ENCODE data around the gene RPL35.

- no peak for TF ChIP-seq POLR2A (IDR thresholded peaks at IDR 0.05)
- TF ChIP-seq CTCF (IDR thresholded peaks at IDR 0.05): no peak
- TF ChIP-seq POLR2AphosphoS5 (IDR thresholded peaks at IDR 0.05): no peak
Measured at GRCh38 chr9:124854161-124854560, 7.6 kb downstream of the RPL35 start.
